ENCODE results near the gene DRD4.

DRD4 gene

DNA sequence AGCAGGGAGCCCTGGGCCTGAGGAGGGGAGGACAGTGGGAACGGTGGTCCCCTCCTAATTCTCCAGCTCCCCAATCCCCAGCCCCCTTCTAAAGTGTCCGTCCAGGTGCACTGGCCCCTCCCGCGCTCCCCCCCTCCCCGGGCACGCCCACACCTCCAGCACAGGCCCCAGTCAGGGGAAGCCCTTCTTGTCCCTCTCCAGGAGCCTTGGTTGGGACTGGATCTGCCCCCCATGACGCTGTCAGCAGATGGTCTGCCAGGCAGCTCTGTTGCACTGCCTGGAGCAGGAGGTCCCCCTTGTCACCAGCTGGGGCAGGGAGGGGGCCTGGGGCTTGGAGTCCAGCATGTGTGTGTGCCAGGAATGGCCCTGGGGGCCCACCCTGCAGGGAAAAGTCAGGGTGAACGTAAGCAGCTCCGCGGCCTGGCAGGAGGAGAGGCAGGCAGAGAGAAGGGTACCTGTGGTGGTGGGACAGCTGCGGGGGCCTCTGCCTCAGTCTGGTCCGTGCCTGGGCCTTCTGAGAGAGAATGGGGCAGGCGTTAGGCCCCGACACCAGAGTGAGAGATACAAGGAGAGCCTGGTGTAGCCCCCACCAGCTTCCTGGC, 22.9 kb upstream of the DRD4 start:
- H3K4me1 Mint-ChIP-seq (ENCODE audit: low read depth) = peaks cover 53% of the 10 kb centered on the region
- no peaks in the 10 kb centered on the region for H3K27me3 Mint-ChIP-seq
- H3K27ac Mint-ChIP-seq = peak overlapping the region; percentile 95
- no peaks in the 10 kb centered on the region for H3K9me3 Mint-ChIP-seq
- intact Hi-C loops (cut with micrococcal nuclease) = no loop called here
- H3K4me3 Mint-ChIP-seq = peak overlapping the region; percentile 86
- peaks cover 81% of the 10 kb centered on the region for H3K36me3 Mint-ChIP-seq (ENCODE audit: low read depth)

GRCh38 chr11:614623-615503, 22.2 kb upstream of the DRD4 start:
- peaks cover 81% of the 10 kb centered on the region for H3K36me3 Mint-ChIP-seq (ENCODE audit: low read depth)
- peak overlapping the region; percentile 86 for H3K4me3 Mint-ChIP-seq
- peaks cover 60% of the 10 kb centered on the region for H3K4me1 Mint-ChIP-seq (ENCODE audit: low read depth)
- no peaks in the 10 kb centered on the region for H3K27me3 Mint-ChIP-seq
- peak overlapping the region; percentile 95 for H3K27ac Mint-ChIP-seq
- intact Hi-C loops (cut with micrococcal nuclease) = loop anchor here (5.0 kb wide), 1 partner anchor 38 kb away; the partner anchor contains the start of gene PHRF1
- H3K9me3 Mint-ChIP-seq = no peaks in the 10 kb centered on the region

GRCh38 chr11:615504-616319, 21.4 kb upstream of the DRD4 start, which contains the start of gene IRF7:
Gene IRF7 (minus strand): TSS chr11:615950. CDS start chr11:615364, 586 bp downstream.
- Mint-ChIP-seq H3K4me1 (ENCODE audit: low read depth) (peaks cover 69% of the 10 kb centered on the region), H3K36me3 (ENCODE audit: low read depth) (peaks cover 76% of the 10 kb centered on the region), H3K4me3 (peak within 1 kb of the TSS; percentile 86), H3K9me3 (no peaks in the 10 kb centered on the region), H3K27ac (peak within 1 kb of the TSS; percentile 95), H3K27me3 (no peaks in the 10 kb centered on the region)
- intact Hi-C loops (cut with micrococcal nuclease) = loop anchor here (2.0 to 5.0 kb wide), 2 partner anchors 38 to 79 kb away; partner anchors contain the start of genes DEAF1, PHRF1 and TMEM80

DNA sequence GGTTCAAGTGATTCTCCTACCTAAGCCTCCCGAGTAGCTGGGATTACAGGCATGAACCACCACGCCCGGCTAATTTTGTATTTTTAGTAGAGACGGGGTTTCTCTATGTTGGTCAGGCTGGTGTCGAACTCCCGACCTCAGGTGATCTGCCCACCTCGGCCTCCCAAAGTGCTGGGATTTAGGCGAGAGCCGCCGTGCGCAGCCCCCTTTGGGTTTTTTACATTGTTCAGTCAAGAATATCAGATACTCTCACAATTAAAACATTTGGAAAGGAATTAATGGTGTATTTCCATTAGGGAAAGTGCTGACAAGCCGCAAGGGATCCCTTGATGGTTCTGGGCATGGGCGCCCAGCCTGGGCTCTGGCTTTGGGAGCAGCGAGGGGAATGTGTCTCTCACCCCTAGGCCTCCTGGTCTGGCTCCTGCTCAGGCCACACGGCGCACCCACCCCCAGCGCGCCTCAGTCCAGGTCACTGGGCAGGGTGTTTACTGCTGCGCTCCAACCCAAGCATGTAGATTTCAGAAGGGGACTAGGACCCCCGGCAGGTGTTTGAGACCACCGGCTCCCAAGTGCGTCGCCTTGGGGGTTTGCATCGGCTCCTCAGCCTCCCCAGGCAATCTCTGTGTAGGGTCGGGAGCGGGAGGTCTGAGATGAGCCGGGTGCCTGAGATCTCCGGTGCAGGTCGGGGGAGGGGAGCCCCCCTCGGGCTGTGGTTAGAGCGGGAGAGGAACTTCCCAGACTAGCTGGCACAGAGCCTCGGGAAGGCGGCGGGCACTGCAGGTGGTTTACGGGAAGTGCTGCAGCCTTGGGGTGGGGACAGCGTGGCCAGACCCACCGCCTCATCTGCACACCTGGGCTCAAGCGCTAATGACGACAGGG, 20.5 kb upstream of the DRD4 start:
- Mint-ChIP-seq H3K4me1 (ENCODE audit: low read depth) (peaks cover 77% of the 10 kb centered on the region), H3K9me3 (no peaks in the 10 kb centered on the region), H3K27ac (peak overlapping the region; percentile 95), H3K4me3 (peak overlapping the region; percentile 86), H3K36me3 (ENCODE audit: low read depth) (peaks cover 68% of the 10 kb centered on the region), H3K27me3 (no peaks in the 10 kb centered on the region)
- intact Hi-C loops (cut with micrococcal nuclease) = loop anchor here (2.0 to 5.0 kb wide), 2 partner anchors 39 to 78 kb away; partner anchors contain the start of genes DEAF1, PHRF1 and TMEM80

DNA sequence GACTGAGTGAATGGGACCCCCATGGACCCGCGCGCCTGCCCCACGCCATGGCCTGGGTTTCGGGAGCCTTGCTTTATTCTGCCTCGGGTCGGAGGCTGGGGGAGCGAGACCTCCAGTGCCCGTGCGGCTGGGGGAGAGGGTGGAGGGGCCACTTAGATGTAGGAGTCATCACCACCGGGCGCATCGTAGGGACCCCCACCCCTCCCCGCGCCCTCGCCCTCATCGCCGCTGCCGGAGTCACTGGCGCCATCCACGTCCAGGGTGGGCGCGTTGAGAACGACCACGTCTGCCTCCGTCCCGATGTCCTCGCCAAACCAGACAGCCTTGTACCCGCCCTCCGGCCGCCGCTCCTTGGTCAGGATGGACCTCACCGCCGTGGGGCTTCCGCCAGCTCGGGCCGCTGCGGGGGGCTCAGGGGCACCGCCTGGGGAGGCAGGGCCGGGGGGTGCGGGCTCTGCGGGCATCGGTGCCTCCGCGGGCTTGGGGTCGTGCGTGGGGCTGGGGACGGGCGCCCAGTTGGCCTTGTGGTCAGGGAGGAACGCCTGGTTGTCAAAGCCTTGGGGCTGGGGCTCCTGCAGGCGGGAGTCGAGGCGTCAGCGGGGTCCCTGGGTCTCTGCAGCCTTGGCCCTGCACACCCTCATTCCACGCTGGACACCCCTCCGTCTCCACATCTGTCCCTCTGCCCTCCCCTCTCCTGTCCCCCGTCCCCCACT, 19.7 kb upstream of the DRD4 start:
- peaks cover 78% of the 10 kb centered on the region for H3K4me1 Mint-ChIP-seq (ENCODE audit: low read depth)
- intact Hi-C loops (cut with micrococcal nuclease) = loop anchor here (2.0 to 5.0 kb wide), 2 partner anchors 40 to 77 kb away; partner anchors contain the start of genes DEAF1, PHRF1 and TMEM80
- H3K27me3 Mint-ChIP-seq = no peaks in the 10 kb centered on the region
- H3K27ac Mint-ChIP-seq = peak overlapping the region; percentile 95
- H3K4me3 Mint-ChIP-seq = peak overlapping the region; percentile 86
- peaks cover 67% of the 10 kb centered on the region for H3K36me3 Mint-ChIP-seq (ENCODE audit: low read depth)
- H3K9me3 Mint-ChIP-seq = no peaks in the 10 kb centered on the region

DNA sequence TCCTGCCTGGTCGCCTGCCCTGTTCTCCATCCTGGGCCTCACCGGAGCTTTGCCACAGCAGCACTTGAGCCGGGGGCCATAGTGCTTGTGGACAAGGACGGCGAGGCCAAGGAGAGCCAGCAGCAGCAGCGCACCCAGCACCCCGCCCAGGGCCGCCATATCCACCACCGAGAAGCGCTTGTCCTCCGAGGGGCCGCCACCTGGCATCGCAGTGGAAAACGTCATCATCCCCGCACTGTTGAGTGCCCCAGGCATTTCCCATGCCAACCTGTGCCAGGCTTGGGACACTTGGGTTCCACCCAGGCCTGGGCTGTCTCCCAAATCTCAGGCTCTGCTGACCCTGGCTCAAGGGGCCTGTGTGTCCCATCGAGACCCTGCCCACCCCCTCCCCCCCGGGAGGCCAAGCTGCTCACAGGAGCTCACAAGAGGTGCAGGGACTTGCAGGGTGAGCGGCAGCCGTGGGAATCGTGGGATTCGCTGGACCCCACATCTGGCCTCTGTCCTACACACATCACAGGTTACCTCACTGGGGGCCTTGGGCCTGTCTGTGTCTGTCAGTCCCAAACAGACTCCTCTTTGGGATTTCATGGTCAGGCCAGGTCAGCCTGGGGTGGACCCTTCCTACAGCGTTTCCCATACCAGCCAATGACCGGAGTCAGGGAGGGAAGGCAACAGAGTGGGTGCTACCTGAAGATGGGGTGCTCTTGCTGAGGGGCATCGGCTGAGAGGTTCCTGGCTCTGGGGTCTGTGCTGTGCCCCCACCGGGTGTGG, 19.0 kb upstream of the DRD4 start:
- Mint-ChIP-seq H3K36me3 (ENCODE audit: low read depth) (peaks cover 67% of the 10 kb centered on the region), H3K27me3 (no peaks in the 10 kb centered on the region), H3K4me1 (ENCODE audit: low read depth) (peaks cover 70% of the 10 kb centered on the region), H3K4me3 (no peak overlapping the region), H3K9me3 (no peaks in the 10 kb centered on the region), H3K27ac (peak overlapping the region; percentile 75)
- intact Hi-C loops (cut with micrococcal nuclease) = loop anchor here (2.0 to 5.0 kb wide), 2 partner anchors 41 to 77 kb away; partner anchors contain the start of genes DEAF1, PHRF1 and TMEM80

DNA sequence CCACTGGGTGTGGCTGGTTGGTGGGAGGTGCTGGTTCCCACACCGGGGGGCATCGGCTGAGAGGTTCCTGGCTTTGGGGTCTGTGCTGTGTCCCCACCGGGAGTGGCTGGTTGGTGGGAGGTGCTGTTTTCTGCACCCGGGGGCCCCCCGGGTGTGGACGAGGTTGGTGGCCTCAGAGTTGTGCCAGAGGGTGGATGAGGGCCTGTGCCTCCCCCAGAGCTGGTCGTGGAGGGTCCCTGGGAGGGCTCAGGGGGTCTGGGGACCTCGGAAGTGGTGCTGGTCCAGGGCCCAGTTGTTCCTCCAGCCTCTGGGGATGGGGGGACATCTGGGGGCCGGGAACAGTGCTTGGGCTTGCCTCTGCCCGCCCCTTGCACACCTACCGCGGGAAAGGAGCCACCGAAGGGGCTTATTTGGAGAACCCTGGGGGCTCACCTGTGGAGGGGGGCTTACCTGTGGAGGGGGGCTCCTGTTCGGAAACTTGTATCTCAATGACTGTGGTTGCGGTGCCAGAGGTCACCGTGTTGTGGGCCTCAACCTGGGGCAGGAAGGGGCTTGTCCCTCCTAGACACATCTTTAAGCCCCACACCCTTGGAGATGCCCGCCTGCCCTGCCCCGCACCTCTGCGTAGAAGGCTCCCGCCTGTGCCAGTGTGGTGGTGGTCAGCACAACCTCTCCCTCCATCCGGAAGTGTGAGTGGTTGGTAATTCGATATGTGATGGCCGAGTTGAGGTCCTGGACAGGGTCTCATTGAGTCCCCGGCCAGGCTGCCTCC, 18.0 kb upstream of the DRD4 start:
- intact Hi-C loops (cut with micrococcal nuclease) = loop anchor here (5.0 kb wide), 1 partner anchor 42 kb away; the partner anchor contains the start of gene PHRF1
- Mint-ChIP-seq H3K9me3 (no peaks in the 10 kb centered on the region), H3K27ac (peak overlapping the region; percentile 75), H3K4me3 (peak overlapping the region; percentile 6), H3K4me1 (ENCODE audit: low read depth) (peaks cover 69% of the 10 kb centered on the region), H3K27me3 (peaks cover 6% of the 10 kb centered on the region), H3K36me3 (ENCODE audit: low read depth) (peaks cover 64% of the 10 kb centered on the region)

DNA sequence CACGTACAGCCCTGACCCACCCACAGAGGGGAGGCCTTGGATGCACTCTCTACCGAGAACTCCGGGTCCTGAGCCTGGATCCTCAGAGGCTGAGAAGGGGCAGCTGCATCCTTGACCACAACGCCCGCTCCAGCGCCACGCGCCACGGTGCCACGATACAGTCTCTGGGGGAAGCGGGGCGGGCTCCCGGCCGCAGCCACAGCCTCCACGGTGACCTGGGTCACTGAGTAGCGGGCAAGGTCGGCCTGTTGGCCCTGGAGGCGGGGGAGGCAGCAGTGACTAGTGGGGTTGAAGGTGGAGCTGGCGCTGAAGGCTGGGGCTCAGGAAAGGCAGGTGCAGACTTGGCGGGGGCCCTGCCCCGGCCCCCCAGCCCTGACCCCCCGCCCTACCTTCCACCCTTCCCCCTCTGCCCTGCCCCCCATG, 17.4 kb upstream of the DRD4 start:
- Mint-ChIP-seq H3K4me3 (no peak overlapping the region), H3K9me3 (no peaks in the 10 kb centered on the region), H3K4me1 (ENCODE audit: low read depth) (peaks cover 63% of the 10 kb centered on the region), H3K27ac (no peak overlapping the region), H3K27me3 (peaks cover 8% of the 10 kb centered on the region), H3K36me3 (ENCODE audit: low read depth) (peaks cover 58% of the 10 kb centered on the region)
- intact Hi-C loops (cut with micrococcal nuclease) = loop anchor here (5.0 kb wide), 1 partner anchor 42 kb away; the partner anchor contains the start of gene PHRF1

GRCh38 chr11:620201-620600, 16.9 kb upstream of the DRD4 start:
- Mint-ChIP-seq H3K36me3 (ENCODE audit: low read depth) (peaks cover 52% of the 10 kb centered on the region), H3K9me3 (no peaks in the 10 kb centered on the region), H3K4me3 (no peak overlapping the region), H3K27ac (no peak overlapping the region), H3K27me3 (peaks cover 14% of the 10 kb centered on the region), H3K4me1 (ENCODE audit: low read depth) (peaks cover 59% of the 10 kb centered on the region)
- intact Hi-C loops (cut with micrococcal nuclease) = no loop called here

DNA sequence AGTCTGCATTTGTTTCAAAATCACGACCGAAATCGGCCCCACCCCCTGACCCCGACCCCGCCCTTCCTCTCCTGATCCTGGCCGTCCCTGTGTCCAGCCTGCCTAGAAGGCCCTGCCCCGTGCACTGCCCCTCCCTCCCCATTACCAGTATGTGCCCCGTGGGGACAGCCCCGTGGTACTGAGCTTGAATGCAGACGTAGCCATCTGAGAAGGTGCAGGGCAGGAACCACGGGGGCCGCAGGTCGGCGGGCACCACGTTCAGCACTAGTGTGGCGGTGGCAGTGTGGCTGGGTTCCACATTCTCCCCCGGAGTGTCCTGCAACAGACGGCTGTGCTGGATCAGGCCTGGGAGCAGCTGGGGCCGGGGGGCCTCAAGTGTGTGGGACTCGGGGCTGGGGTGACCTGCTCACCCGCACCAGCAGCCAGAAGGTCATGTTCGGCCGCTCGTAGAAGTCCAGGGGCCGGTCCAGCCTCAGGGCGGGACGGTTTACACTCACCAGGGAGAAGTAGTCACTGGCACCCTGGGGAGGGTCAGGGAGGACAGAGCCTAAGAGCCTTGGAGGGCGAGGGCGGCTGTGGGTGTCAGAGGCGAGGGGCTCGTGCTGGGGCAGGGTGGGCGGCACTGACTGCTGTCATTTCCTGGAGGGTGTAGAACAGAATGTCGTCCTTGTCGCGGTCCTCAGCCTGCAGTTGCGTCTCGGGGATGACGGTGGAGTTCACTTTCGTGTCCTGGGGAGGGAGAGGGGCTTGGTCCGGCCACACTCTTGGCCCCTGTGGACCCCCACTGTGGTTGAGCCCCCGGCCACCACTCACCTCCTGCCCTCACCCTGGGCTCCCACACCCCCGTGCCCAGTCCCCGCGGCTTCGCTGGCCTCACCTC, 15.9 kb upstream of the DRD4 start:
- Mint-ChIP-seq H3K27me3 (peaks cover 24% of the 10 kb centered on the region), H3K9me3 (no peaks in the 10 kb centered on the region), H3K36me3 (ENCODE audit: low read depth) (peaks cover 48% of the 10 kb centered on the region), H3K27ac (no peak overlapping the region), H3K4me1 (ENCODE audit: low read depth) (peaks cover 58% of the 10 kb centered on the region), H3K4me3 (no peak overlapping the region)
- intact Hi-C loops (cut with micrococcal nuclease) = no loop called here

Data from dendritic cell treated with granulocyte-macrophage colony-stimulating factor and Interleukin-4, amounts not matched to agents 40 ng/mL and 50 ng/mL, for 4 days (primary cell).